Measurements from ENCODE around the gene SH3GLB1. TPM values are rescaled to one million over a fixed set of nuclear protein-coding genes. Genes with fewer than 3 reads are reported as not detected.

Gene SH3GLB1
- 121 TPM for total RNA-seq

GRCh38 chr1:86704458-86704971, at the start of gene SH3GLB1:
SH3GLB1 (plus strand) TSS chr1:86704576; CDS start chr1:86704900, 324 bp downstream.

Other genes starting within 250 kb of the SH3GLB1 start
- gene CLCA1, start 235.6 kb upstream of the SH3GLB1 start, total RNA-seq = not detected
- gene CLCA4, start 157.5 kb upstream of the SH3GLB1 start, total RNA-seq = not detected
- 88.9 TPM for gene SELENOF, start 209.6 kb downstream of the SH3GLB1 start, total RNA-seq
- gene HS2ST1, start 210.1 kb downstream of the SH3GLB1 start, total RNA-seq = 26.3 TPM